Gastrocnemius medialis (tissue), 4 donors: Measurements from ENCODE around the gene NPNT.

Experiments
- CTCF ChIP-seq, 5 experiments: fragments of 450-650 bp in 3 of 5; fragments of 200-600 bp in 2 of 5; sonication (generic) in 2 of 5; IDR thresholded peaks in 4 of 5; conservative IDR thresholded peaks in 1 of 5; 1 replicate in 4 of 5; 2 replicates in 1 of 5; pipeline ENCODE4 v1.5.1; 2016 to 2019; ENCODE audit warnings: antibody characterized with exemption in 5 of 5, mild to moderate bottlenecking in 3 of 5, moderate library complexity in 3 of 5
- POLR2A ChIP-seq, 2 donors: fragments of 450-650 bp; IDR thresholded peaks; one replicate each; pipeline ENCODE4 v1.6.1; 2017; ENCODE audit warnings: antibody characterized with exemption in 2 of 2, mild to moderate bottlenecking in 2 of 2, moderate library complexity in 2 of 2

GRCh38 chr4:105921301-105921700 lies 26.0 kb downstream of the NPNT start:
- TF ChIP-seq CTCF (IDR thresholded peaks at IDR 0.05 in 4 of 5, conservative IDR thresholded peaks at IDR 0.05 in 1 of 5) (no peak), POLR2A (IDR thresholded peaks at IDR 0.05) (no peak)
